ENCODE data around the gene SPARCL1. TPM values are rescaled to one million over a fixed set of nuclear protein-coding genes. Genes with fewer than 3 reads are reported as not detected.
A peak's percentile ranks its signal among the peaks of the same experiment; 100 is the strongest.
"Not testable (repeated sequence)": the region's sequence is repeated elsewhere in the genome, so short reads cannot be mapped to it uniquely, and the experiment has no call there.

SPARCL1 gene
- total RNA-seq, 1 donor from 2014 or later, result 369 TPM

DNA sequence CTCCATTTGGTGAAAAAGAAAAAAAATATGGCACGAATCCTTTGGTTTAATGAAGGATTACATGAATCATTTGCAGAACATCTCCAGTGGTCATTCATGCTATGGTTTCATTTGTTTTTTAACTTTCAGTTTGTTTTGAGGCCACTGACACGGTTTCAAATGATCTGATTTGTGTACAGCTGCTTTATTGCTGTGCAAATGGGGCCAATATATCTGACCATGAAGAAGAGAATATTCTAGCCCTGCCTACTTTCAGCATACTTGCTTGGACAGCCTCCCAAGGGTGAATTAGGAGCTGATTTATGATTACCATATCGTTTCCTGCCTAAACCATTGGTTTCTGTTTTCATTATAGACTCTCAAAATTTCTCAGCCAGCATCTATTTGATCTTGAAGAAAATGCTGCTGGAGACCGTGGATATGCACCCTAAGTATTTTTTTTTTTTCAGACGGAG is 30.7 kb downstream of the SPARCL1 start:
- Histone ChIP-seq H3K27me3 (no peaks in the 10 kb centered on the region), H3K4me3 (peak overlapping the region; percentile 4), H3K4me1 (peaks cover 20% of the 10 kb centered on the region), H3K36me3 (peaks cover 12% of the 10 kb centered on the region), H3K9me3 (no peaks in the 10 kb centered on the region), H3K27ac (no peak overlapping the region)
- no peak for ATAC-seq
- no peak for TF ChIP-seq CTCF (IDR thresholded peaks at IDR 0.05)
- DNase-seq, result no peak
- intact Hi-C loops (cut with DNase I), result no loop called here

- no peak overlapping the region for H3K4me3 ChIP-seq
- peaks cover 18% of the 10 kb centered on the region for H3K36me3 ChIP-seq
- no peak overlapping the region for H3K27ac ChIP-seq
- no peaks in the 10 kb centered on the region for H3K27me3 ChIP-seq
- no peak for DNase-seq
- no peaks in the 10 kb centered on the region for H3K9me3 ChIP-seq
- no peak for ATAC-seq
- intact Hi-C loops (cut with DNase I), result no loop called here
- peaks cover 14% of the 10 kb centered on the region for H3K4me1 ChIP-seq
- TF ChIP-seq CTCF (IDR thresholded peaks at IDR 0.05), result no peak
Observed at GRCh38 chr4:87497578-87497977, 31.6 kb downstream of the SPARCL1 start.

DNA sequence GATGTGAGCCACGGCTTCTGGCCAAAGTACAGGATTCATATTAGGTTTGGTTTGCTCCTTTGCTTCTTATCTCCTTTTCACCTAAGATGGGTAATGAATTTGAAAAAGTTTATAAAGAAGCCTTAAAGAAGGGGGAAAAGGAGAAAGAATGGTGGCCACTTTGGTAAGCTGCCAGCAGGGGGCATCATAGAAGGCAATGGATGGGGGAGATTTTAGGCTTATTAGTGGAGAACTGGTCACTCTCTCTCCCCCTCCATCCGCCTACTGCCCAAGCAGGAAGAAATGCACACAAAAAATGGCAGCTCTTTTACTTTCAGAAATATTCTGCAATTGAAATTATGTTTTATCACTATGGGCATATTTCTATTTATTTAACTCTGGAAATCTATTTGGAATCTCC is 32.0 kb downstream of the SPARCL1 start:
- Histone ChIP-seq H3K4me1 (peaks cover 14% of the 10 kb centered on the region), H3K9me3 (no peaks in the 10 kb centered on the region), H3K4me3 (no peak overlapping the region), H3K36me3 (peaks cover 18% of the 10 kb centered on the region), H3K27me3 (no peaks in the 10 kb centered on the region), H3K27ac (no peak overlapping the region)
- no peak for DNase-seq
- peak; percentile 36 for TF ChIP-seq CTCF (IDR thresholded peaks at IDR 0.05)
- ATAC-seq, result no peak
- intact Hi-C loops (cut with DNase I), result no loop called here

DNA sequence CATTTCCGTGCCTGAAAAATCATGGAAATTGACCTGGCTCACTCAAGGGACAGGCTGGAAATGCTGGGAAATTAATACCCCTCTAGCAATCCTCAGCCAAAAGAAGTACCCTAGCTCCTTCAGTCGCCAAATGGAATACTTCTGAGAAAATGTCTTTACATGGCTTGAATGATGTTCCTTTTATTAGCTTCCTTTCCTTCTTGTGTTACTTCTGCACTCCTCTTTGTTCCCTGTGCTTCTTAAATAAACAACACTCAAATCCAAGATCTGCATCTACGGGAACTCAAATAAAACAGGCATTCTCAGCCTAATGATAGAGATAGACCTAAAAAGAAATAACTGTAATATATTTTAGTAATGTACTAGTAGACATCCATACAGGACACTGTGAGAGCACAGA is 36.1 kb downstream of the SPARCL1 start:
- Histone ChIP-seq H3K27ac (no peak overlapping the region), H3K36me3 (peaks cover 49% of the 10 kb centered on the region), H3K4me3 (no peak overlapping the region), H3K9me3 (no peaks in the 10 kb centered on the region), H3K27me3 (no peaks in the 10 kb centered on the region), H3K4me1 (no peaks in the 10 kb centered on the region)
- intact Hi-C loops (cut with DNase I), result no loop called here
- DNase-seq (no peak), ATAC-seq (no peak)
- TF ChIP-seq CTCF (IDR thresholded peaks at IDR 0.05), result no peak

DNA sequence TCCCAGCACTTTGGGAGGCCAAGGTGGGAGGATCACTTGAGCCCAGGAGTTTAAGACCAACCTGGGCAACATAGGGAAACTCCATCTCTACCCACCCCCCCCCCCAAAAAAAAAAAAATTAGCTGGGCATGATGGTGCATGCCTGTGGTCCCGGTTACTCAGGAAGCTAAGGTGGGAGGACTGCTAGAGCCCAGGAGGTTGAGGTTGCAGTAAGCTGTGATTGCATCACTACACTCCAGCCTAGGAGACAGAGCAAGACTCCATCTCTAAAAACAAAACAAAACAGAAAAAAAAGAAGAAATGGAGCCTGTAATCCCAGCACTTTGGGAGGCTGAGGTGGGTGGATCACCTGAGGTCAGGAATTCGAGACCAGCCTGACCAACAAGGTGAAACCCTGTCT is 37.3 kb downstream of the SPARCL1 start:
- H3K4me1 ChIP-seq; intact Hi-C loops (cut with DNase I); H3K4me3 ChIP-seq; H3K27ac ChIP-seq; H3K9me3 ChIP-seq; DNase-seq; ATAC-seq; H3K27me3 ChIP-seq: not testable (repeated sequence)
- H3K36me3 ChIP-seq, result peaks cover 53% of the 10 kb centered on the region

DNA sequence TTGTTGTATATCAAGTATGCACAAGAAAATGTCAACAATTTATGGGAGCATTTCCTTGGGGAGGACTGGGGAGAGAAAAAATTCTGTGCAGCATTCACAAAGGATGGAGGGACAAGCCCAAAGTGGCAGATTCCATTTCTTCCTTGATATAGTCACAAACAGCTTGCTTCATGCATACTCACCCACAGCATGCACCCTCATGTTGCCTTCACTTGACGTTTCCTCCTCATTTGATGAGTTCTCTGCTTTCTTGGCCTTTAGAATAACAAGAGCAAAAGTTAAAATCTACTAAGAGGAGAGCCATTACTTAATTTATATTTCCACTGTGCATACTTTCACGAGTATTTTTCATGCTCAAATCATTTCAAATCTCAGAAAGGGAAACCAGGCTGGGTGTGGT is 37.7 kb downstream of the SPARCL1 start:
- intact Hi-C loops (cut with DNase I), result no loop called here
- H3K27ac ChIP-seq, result no peak overlapping the region

More for the DNA sequence above, 37.7 kb downstream of the SPARCL1 start:
- Histone ChIP-seq H3K9me3 (no peaks in the 10 kb centered on the region), H3K4me3 (no peak overlapping the region), H3K27me3 (no peaks in the 10 kb centered on the region), H3K4me1 (no peaks in the 10 kb centered on the region), H3K36me3 (peaks cover 53% of the 10 kb centered on the region)
- no peak for DNase-seq
- no peak for TF ChIP-seq CTCF (IDR thresholded peaks at IDR 0.05)
- ATAC-seq, result no peak
